ENCODE results near the gene MGARP. TPM values are rescaled to one million over a fixed set of nuclear protein-coding genes. Genes with fewer than 3 reads are reported as not detected.

The MGARP gene
- total RNA-seq, 1 donor from 2014 or later = 2.2 TPM

DNA sequence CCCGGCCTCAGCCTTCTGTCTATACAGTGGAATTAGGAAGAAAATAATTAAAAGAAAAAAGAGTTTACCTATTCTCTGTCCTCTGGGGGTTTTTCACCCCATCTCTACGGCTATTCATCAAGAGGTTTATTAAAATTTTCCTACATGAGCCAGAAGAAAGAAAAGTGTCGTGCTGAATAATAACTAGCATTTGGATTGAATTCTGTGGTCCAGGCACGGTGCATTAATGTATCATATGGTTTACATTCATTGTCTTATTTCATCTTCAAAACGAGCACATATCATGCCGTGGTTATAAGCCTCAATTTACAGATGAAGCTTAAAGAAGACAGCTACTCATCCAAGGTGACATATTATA lies 15.9 kb upstream of the MGARP start:
- peak overlapping the region; percentile 66 to 92 for H3K4me3 ChIP-seq
- H3K4me1 ChIP-seq = peaks cover 21% of the 10 kb centered on the region
- DNase-seq (ENCODE audit: extremely low spot score in 2 of 2) = no peak
- H3K36me3 ChIP-seq = peaks cover 0 to 22% of the 10 kb centered on the region in 2 donors
- no peaks in the 10 kb centered on the region for H3K9me3 ChIP-seq
- peak overlapping the region; percentile 93 for H3K27ac ChIP-seq
- H3K27me3 ChIP-seq = no peaks in the 10 kb centered on the region
- TF ChIP-seq, protein P1, sequence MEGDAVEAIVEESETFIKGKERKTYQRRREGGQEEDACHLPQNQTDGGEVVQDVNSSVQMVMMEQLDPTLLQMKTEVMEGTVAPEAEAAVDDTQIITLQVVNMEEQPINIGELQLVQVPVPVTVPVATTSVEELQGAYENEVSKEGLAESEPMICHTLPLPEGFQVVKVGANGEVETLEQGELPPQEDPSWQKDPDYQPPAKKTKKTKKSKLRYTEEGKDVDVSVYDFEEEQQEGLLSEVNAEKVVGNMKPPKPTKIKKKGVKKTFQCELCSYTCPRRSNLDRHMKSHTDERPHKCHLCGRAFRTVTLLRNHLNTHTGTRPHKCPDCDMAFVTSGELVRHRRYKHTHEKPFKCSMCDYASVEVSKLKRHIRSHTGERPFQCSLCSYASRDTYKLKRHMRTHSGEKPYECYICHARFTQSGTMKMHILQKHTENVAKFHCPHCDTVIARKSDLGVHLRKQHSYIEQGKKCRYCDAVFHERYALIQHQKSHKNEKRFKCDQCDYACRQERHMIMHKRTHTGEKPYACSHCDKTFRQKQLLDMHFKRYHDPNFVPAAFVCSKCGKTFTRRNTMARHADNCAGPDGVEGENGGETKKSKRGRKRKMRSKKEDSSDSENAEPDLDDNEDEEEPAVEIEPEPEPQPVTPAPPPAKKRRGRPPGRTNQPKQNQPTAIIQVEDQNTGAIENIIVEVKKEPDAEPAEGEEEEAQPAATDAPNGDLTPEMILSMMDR (IDR thresholded peaks at IDR 0.05) = no peak
- no peak for TF ChIP-seq POLR2AphosphoS5 (IDR thresholded peaks at IDR 0.05; ENCODE audit: insufficient read depth in 1 of 2, low read depth in 1 of 2)
- no peak for TF ChIP-seq POLR2A (IDR thresholded peaks at IDR 0.05)
- intact Hi-C loops (cut with DNase I) = loop anchor here (5.0 to 10.0 kb wide), 3 partner anchors 71 to 261 kb away; no protein-coding TSS in a partner anchor

- peak overlapping the region; percentile 66 to 92 for H3K4me3 ChIP-seq
- H3K27me3 ChIP-seq = no peaks in the 10 kb centered on the region
- peak in 1 of 2 donors; percentile 93 for DNase-seq (ENCODE audit: extremely low spot score in 2 of 2)
- H3K36me3 ChIP-seq = peaks cover 0 to 25% of the 10 kb centered on the region in 2 donors
- peak overlapping the region; percentile 93 for H3K27ac ChIP-seq
- intact Hi-C loops (cut with DNase I) = loop anchor here (5.0 to 10.0 kb wide), 3 partner anchors 71 to 261 kb away; no protein-coding TSS in a partner anchor
- H3K9me3 ChIP-seq = no peaks in the 10 kb centered on the region
- TF ChIP-seq POLR2AphosphoS5 (IDR thresholded peaks at IDR 0.05; ENCODE audit: insufficient read depth in 1 of 2, low read depth in 1 of 2) (peak; percentile 64 to 76), POLR2A (IDR thresholded peaks at IDR 0.05) (no peak)
- TF ChIP-seq, protein P1 (IDR thresholded peaks at IDR 0.05) = peak; percentile 85 to 96 (median 90)
- H3K4me1 ChIP-seq = peaks cover 21% of the 10 kb centered on the region
These were observed 15.3 kb upstream of the MGARP start for GRCh38 chr4:139295206-139295941.

- Histone ChIP-seq H3K27ac (no peak overlapping the region), H3K9me3 (no peaks in the 10 kb centered on the region), H3K4me1 (no peaks in the 10 kb centered on the region), H3K4me3 (no peak overlapping the region), H3K27me3 (no peaks in the 10 kb centered on the region), H3K36me3 (peaks cover 0 to 33% of the 10 kb centered on the region in 2 donors)
- intact Hi-C loops (cut with DNase I) = no loop called here
- no peak for DNase-seq (ENCODE audit: extremely low spot score in 2 of 2)
- TF ChIP-seq, protein P1 (IDR thresholded peaks at IDR 0.05) = no peak
- no peak for TF ChIP-seq POLR2A (IDR thresholded peaks at IDR 0.05)
- no peak for TF ChIP-seq POLR2AphosphoS5 (IDR thresholded peaks at IDR 0.05; ENCODE audit: insufficient read depth in 1 of 2, low read depth in 1 of 2)
These were observed 6.2 kb upstream of the MGARP start for GRCh38 chr4:139286186-139286698.

DNA sequence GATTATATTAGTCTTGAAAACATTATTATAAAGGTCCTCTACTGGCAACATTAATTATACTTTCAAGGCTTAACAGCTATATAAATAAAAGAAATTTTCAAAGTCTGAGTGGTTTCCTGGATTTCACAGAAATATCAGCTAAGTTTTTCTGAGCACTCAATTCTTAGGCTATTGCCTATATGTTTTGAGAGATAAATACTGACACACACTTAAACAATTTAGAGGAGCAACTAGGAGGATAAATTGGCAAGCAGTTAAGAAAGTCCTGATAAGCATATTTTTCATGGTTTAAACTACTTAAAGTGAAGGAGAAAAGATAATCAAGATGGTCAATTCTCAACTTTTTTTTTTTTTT lies 2.7 kb upstream of the MGARP start:
- Histone ChIP-seq H3K27ac (no peak overlapping the region), H3K27me3 (no peaks in the 10 kb centered on the region), H3K4me1 (peaks cover 11% of the 10 kb centered on the region), H3K36me3 (peaks cover 0 to 5% of the 10 kb centered on the region in 2 donors), H3K4me3 (no peak overlapping the region), H3K9me3 (no peaks in the 10 kb centered on the region)
- TF ChIP-seq, protein P1 (IDR thresholded peaks at IDR 0.05) = no peak
- TF ChIP-seq POLR2A (IDR thresholded peaks at IDR 0.05) (no peak), POLR2AphosphoS5 (IDR thresholded peaks at IDR 0.05; ENCODE audit: insufficient read depth in 1 of 2, low read depth in 1 of 2) (no peak)
- intact Hi-C loops (cut with DNase I) = no loop called here
- DNase-seq (ENCODE audit: extremely low spot score in 2 of 2) = no peak

Data from vagina (tissue), 2 donors.